Kidney (tissue), 14 donors: ENCODE data around the gene SRSF4. TPM values are rescaled to one million over a fixed set of nuclear protein-coding genes. Genes with fewer than 3 reads are reported as not detected.

Experiments
- DNase-seq, 5 donors: peaks; one replicate each; pipeline ENCODE4 v3.0.0-alpha.2; 2013 to 2020
- FAIRE-seq: peaks from 2 replicates; lab custom pipeline; 2012; peaks lifted over from hg19 to GRCh38; lab: Jason Lieb, UNC
- H3K27ac ChIP-seq, 2 donors: one replicate each; pipeline ENCODE4 v1.7.0; 2013; ENCODE audit warnings: low read depth in 2 of 2, low read length in 2 of 2, inconsistent platforms in 1 of 2
- H3K27me3 ChIP-seq: one replicate; pipeline ENCODE4 v1.7.1; 2013; ENCODE audit warnings: low read length, inconsistent platforms; ENCODE audit not compliant: control insufficient read depth, insufficient read depth
- H3K36me3 ChIP-seq, 3 donors: one replicate each; pipeline versions ENCODE4 v1.7.0 to v1.7.1; 2013; ENCODE audit warnings: low read length in 3 of 3, control low read depth in 1 of 3, inconsistent platforms in 1 of 3; ENCODE audit not compliant: insufficient read depth in 3 of 3, control insufficient read depth in 2 of 3
- H3K4me1 ChIP-seq, 3 donors: one replicate each; pipeline versions ENCODE4 v1.7.0 to v1.7.1; 2013; ENCODE audit warnings: low read length in 3 of 3, inconsistent platforms in 1 of 3, low read depth in 1 of 3; ENCODE audit not compliant: control insufficient read depth in 2 of 3, insufficient read depth in 2 of 3
- H3K4me3 ChIP-seq, 3 donors: one replicate each; pipeline versions ENCODE4 v1.7.0 to v1.8.1; 2013; ENCODE audit warnings: low read length in 3 of 3, control low read depth in 1 of 3, inconsistent platforms in 1 of 3
- H3K9ac ChIP-seq, 3 donors: one replicate each; pipeline versions ENCODE4 v1.7.0 to v1.7.1; 2013; ENCODE audit warnings: low read length in 3 of 3, control low read depth in 1 of 3, inconsistent platforms in 1 of 3
- H3K9me3 ChIP-seq, 3 donors: one replicate each; pipeline versions ENCODE4 v1.7.0 to v1.7.1; 2013; ENCODE audit warnings: low read length in 3 of 3, control low read depth in 1 of 3, inconsistent platforms in 1 of 3; ENCODE audit not compliant: control insufficient read depth in 2 of 3, insufficient read depth in 1 of 3
- intact Hi-C: fragments of 100-400 bp; cut with DNase I; formaldehyde crosslinking; loops from one replicate; pipeline ENCODE4 v1.11.1; 2022
- polyA plus RNA-seq: library from polyadenylated mRNA; stranded (reverse); fragments of 350-450 nt; fragmentation: Illumina TruSeq; extraction: RNeasy Lipid Tissue Mini Kit (QIAGEN cat#74804); gene quantifications from one replicate; pipeline ENCODE4 v1.2.3, GENCODE V29; 2014; ENCODE audit warnings: low read depth, low replicate concordance; ENCODE audit not compliant: insufficient read depth
- total RNA-seq: library from RNA; stranded (reverse); fragmentation: NEBNext Ultra II Directional; extraction: Animal tissue kit (Norgen Biotek cat#: 25700); gene quantifications from one replicate; pipeline ENCODE4 v1.2.1, GENCODE V29; 2021
- TF ChIP-seq, protein P1 (sequence below): IDR thresholded peaks from 3 replicates; pipeline ENCODE4 v1.5.1; 2012; ENCODE audit warnings: mild to moderate bottlenecking, moderate library complexity, borderline replicate concordance; ENCODE audit not compliant: insufficient read depth; ENCODE audit errors: extremely low read depth
- donor health status: control.
- donor health status: control.
- donor health status: control.
- donor health status: control.
- donor health status: control.
- donor health status: DM: yes; HTN: yes; CAD: no.
- donor health status: Normal renal cell carcinoma (clear cell type).

Gene SRSF4
- total and polyA plus RNA-seq, 2 donors from 2014 or later = 48.4 to 72.3 TPM

DNA sequence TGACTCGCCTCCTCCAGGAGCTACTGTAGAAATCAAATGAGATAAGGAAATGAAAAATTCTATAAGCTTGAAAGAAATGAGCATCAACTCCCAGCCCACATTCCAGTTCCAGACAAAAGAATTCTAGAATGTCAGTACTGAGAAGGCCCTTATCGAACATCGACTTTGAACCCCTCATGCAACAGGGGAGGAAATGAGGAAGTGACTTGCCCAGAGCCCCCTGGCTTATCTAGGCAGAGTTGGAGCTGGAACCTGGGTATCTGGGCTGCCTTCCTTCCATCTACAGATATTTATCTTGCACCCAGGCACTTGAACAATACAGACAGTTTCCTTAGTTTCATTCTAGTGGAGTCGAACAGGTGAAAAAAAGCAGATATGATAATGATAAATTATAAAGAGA lies 26.7 kb upstream of the SRSF4 start:
- FAIRE-seq = no peak
- intact Hi-C loops = no loop called here
- peaks cover 4 to 17% (median 11%) of the 10 kb centered on the region in 3 donors for H3K36me3 ChIP-seq

DNA sequence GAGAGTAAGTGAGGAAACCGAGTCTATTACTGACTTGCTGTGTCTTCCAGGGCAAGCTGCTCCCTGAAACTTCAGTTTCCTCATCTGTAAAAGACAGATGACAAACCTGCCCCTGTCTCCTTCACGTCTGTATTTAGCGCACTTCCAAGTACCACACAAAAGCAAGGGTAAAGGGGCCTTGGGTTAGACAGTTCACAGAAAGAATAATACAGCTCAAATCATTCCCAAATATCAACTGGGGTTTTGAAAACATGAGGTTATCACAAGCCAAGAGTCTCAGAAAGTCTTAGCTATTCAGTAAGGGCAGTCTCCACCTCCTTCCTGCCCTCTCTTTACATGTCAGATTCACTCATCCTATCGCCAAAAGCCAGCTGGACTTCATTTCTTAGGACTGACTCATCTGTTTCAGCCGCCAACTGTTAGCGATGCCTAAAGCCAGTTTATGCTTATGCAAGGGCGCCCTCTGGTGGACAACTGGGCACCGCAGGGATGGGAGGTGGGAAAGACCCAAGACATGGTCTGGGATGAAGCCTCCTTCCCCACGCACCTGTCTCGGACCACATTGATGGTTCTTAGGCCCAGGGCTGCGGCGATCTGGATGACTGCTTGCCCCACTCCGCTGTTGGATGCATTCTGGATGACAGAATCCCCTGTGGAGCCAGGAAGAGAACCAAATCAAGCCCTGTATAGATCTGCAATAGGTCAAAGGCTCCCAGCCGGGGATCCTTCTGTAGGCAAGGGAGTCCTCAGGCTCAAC lies 21.1 kb upstream of the SRSF4 start:
- DNase-seq (peak; percentile 91 to 97 (median 94)), FAIRE-seq (peak; percentile 94)
- Histone ChIP-seq H3K27me3 (no peaks in the 10 kb centered on the region), H3K27ac (peak overlapping the region; percentile 66 to 77), H3K4me3 (no peak overlapping the region), H3K36me3 (peaks cover 0 to 25% (median 21%) of the 10 kb centered on the region in 3 donors), H3K4me1 (peaks cover 0 to 8% (median 4%) of the 10 kb centered on the region in 3 donors), H3K9me3 (no peaks in the 10 kb centered on the region), H3K9ac (peak overlapping the region in 2 of 3 donors; percentile 2 to 16)
- TF ChIP-seq, protein P1, sequence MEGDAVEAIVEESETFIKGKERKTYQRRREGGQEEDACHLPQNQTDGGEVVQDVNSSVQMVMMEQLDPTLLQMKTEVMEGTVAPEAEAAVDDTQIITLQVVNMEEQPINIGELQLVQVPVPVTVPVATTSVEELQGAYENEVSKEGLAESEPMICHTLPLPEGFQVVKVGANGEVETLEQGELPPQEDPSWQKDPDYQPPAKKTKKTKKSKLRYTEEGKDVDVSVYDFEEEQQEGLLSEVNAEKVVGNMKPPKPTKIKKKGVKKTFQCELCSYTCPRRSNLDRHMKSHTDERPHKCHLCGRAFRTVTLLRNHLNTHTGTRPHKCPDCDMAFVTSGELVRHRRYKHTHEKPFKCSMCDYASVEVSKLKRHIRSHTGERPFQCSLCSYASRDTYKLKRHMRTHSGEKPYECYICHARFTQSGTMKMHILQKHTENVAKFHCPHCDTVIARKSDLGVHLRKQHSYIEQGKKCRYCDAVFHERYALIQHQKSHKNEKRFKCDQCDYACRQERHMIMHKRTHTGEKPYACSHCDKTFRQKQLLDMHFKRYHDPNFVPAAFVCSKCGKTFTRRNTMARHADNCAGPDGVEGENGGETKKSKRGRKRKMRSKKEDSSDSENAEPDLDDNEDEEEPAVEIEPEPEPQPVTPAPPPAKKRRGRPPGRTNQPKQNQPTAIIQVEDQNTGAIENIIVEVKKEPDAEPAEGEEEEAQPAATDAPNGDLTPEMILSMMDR = peak; percentile 98
- intact Hi-C loops = loop anchor here (5.0 kb wide), 1 partner anchor 320 kb away; no protein-coding TSS in a partner anchor

More for the DNA sequence above, 26.7 kb upstream of the SRSF4 start:
- Histone ChIP-seq H3K27ac (no peak overlapping the region), H3K9ac (no peak overlapping the region), H3K4me3 (no peak overlapping the region), H3K9me3 (no peaks in the 10 kb centered on the region), H3K27me3 (no peaks in the 10 kb centered on the region), H3K4me1 (no peaks in the 10 kb centered on the region)
- TF ChIP-seq, protein P1 = no peak
- no peak for DNase-seq

DNA sequence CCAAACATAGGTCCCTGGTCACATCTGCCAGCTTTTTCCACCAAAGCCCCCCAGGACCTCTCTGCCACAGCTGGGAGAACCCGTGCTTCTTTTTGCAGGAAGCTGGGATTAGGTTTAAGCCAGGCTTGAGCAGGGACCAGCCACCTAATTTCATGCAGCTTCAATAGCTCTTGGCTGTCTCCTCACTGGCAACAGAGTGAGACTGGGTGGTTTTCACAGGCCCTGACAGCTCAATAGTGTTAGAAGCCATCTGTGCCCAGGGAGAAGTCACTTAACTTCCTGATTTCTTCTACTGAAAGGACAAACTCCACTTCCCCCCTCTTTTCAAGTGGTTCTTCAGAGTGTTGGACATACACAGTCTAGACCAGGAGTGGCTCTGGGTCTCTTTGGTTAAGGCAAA lies 20.4 kb upstream of the SRSF4 start:
- Histone ChIP-seq H3K27ac (peak overlapping the region; percentile 66 to 77), H3K27me3 (no peaks in the 10 kb centered on the region), H3K4me1 (peaks cover 0 to 8% (median 4%) of the 10 kb centered on the region in 3 donors), H3K9ac (peak overlapping the region in 2 of 3 donors; percentile 2 to 16), H3K4me3 (no peak overlapping the region), H3K36me3 (peaks cover 0 to 25% (median 21%) of the 10 kb centered on the region in 3 donors), H3K9me3 (no peaks in the 10 kb centered on the region)
- DNase-seq = no peak
- TF ChIP-seq, protein P1 = no peak
- intact Hi-C loops = loop anchor here (5.0 kb wide), 1 partner anchor 320 kb away; no protein-coding TSS in a partner anchor
- FAIRE-seq = no peak
